ENCODE data around the gene RBM28.

The RBM28 gene

GRCh38 chr7:128373606-128374005 lies 29.9 kb upstream of the RBM28 start:
- FAIRE-seq, result no peak
- no peak for DNase-seq (ENCODE audit: low spot score)

DNA sequence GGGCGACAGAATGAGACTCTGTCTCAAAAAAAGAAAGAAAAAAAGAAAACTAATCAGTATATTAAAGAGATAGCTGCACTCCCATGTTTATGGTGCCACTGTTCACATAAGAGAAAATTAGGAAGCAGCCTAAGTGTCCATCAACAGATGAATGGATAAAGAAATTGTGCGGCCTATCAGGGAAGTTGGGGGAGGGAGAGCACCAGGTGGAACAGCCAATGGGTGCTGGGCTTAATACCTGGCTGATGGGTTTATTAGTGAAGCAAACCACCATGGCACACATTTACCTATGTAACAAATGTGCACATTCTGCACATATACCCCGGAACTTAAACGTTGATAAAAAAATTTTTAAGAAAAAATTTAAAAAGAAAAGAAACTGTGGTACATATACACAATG lies 26.8 kb upstream of the RBM28 start:
- no peak for FAIRE-seq
- DNase-seq (ENCODE audit: low spot score), result no peak

- DNase-seq (ENCODE audit: low spot score), result no peak
- FAIRE-seq, result no peak
Observed at GRCh38 chr7:128366986-128367385, 23.3 kb upstream of the RBM28 start.

GRCh38 chr7:128366300-128366699 lies 22.6 kb upstream of the RBM28 start:
- DNase-seq (ENCODE audit: low spot score) (no peak), FAIRE-seq (no peak)

DNA sequence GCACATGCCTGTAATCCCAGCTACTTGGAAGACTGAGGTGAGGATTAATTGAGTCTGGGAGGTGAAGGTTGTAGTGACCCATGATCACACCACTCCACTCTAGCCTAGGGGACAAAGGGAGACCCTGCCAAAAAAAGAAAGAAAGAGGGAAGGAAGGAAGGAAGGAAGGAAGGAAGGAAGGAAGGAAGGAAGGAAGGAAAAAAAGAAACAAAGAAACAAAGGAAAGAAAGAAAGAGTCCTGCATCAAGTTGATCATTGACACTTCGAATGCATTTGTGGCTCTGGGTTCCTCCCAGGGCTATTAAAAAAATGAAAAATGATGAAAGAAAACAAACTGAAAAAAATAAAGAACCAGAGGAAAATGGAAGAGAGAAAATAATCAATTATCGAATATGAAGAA lies 21.7 kb upstream of the RBM28 start:
- DNase-seq (ENCODE audit: low spot score), result no peak
- FAIRE-seq, result no peak

DNA sequence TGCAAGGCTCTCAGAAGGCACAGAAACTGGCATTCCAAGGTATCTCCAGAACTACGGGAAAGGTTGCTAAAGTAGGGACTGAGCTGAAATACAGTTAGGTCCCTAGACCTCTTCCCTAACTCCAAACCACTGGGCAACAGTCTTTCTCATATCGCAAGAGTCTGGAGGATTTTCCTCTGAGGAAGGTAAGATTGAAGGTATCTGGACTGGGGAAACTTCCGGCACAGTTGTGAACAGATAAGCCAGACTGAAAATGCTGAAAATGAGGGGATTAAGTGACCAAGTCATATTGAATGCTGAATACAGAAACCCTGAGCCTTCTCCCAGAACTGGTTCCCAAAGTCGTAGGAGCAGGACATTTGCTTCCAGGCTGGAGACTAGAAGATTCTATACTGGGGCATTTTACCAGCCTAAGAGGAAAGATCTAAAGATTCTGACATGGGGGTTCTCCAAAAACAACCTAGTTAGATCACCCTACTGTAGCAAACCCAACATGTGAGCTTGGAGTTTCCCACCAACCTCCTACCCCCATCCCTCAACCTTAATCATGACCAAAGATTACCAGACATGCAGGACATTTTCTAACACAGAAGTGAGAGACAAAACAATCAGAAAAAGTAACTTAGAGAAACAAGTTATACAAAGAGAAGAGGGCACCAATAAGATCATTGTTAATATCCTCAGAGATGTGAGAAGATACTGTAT lies 20.6 kb upstream of the RBM28 start:
- DNase-seq (ENCODE audit: low spot score) (no peak), FAIRE-seq (no peak)

- no peak for FAIRE-seq
- DNase-seq (ENCODE audit: low spot score), result no peak
Observed at GRCh38 chr7:128363261-128363721, 19.6 kb upstream of the RBM28 start.

- FAIRE-seq (no peak), DNase-seq (ENCODE audit: low spot score) (no peak)
Observed at GRCh38 chr7:128362670-128363069, 19.0 kb upstream of the RBM28 start.

DNA sequence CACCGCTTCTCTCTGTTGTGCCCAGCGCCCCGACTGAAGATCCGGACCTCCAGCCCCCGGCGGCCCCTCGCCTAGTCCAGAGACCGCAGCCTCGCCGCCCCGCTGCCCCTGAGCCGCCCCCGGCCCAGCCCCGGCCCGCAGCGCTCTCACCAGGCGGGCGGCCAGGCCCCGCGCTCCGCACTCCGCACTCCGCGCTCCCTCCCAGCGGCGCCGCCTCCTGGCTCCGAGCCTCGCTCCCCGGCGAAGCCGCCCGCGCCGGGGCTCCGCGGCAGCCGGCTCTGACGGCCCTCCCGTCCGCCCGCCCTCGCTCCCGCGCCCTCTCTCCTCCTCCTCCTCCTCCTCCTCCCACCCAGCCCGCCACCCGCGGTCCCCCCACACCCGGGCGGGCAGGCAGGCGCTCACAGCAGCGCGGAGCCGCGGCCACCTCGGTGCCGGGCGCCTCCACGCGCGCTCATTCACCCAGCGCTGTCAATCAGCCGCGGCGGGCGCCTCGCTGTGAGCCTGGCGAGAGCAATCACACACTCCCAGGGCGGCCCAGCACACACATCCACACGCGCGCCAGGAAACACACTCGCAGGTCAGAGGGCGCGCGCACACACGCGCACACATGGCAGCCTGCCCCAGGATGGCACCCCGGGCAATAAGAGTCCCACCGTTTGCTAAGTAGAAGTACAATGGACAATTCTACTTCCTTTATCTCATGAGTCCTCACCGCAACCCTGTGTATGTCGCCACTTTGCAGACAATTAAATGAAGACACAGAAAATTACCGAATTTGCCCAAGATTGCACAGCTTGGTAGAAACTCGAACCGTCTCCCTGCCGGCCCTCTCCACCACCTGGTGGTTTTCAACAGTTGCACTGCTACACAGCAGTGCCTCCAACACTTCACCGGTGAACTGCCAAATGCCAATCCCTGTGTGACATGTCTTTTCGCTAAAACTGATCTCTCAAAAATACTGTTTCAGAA lies 18.0 kb upstream of the RBM28 start, which contains the start of gene PRRT4:
Gene PRRT4, minus strand, starts transcription at position 280 of the 969 bp plus-strand sequence.
- DNase-seq (ENCODE audit: low spot score), result peak; percentile 55
- FAIRE-seq, result peak; percentile 5

DNA sequence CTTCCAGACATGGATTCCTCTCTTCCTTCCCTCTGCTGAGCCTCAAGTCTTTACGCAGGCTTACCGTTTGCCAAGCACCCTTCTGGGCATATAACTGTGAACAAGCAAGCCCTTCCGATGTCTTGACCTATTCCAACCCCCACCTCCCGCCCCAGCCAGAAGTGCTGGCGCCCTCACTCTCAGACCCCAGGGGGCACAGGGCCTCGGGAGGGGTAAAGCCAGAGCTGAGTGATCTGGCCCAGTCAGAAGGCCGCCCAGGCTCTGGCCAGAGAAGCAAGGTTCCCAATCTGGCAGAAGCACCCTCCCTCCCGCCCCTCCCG lies 16.6 kb upstream of the RBM28 start:
- DNase-seq (ENCODE audit: low spot score) (no peak), FAIRE-seq (no peak)

GRCh38 chr7:128359939-128360338 lies 16.2 kb upstream of the RBM28 start:
- DNase-seq (ENCODE audit: low spot score), result no peak
- no peak for FAIRE-seq

- DNase-seq (ENCODE audit: low spot score) (no peak), FAIRE-seq (no peak)
Observed at GRCh38 chr7:128359336-128359735, 15.6 kb upstream of the RBM28 start.

DNA sequence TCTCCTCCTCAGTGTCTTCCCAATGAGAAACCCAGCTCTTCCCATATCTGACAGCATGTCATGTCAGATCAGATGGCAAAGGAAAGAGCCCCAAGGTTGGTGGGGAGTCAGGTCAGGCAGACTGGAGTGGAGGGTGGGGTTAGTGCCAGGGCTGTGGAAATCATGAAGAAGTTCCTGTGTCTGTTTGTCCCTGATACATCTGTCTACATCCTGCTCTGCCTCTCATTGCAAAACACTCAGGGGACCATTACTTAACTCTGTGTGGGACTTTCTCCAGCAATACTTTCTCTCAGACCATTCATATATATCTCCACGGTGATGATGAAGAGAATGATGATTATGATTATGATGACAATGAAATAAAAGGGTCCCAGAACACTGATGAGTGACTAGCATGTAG lies 14.5 kb upstream of the RBM28 start:
- FAIRE-seq (no peak), DNase-seq (ENCODE audit: low spot score) (no peak)

GRCh38 chr7:128357217-128357613 lies 13.5 kb upstream of the RBM28 start:
- DNase-seq (ENCODE audit: low spot score) (no peak), FAIRE-seq (no peak)

GRCh38 chr7:128356546-128357216 lies 13.0 kb upstream of the RBM28 start:
- FAIRE-seq, result no peak

DNA sequence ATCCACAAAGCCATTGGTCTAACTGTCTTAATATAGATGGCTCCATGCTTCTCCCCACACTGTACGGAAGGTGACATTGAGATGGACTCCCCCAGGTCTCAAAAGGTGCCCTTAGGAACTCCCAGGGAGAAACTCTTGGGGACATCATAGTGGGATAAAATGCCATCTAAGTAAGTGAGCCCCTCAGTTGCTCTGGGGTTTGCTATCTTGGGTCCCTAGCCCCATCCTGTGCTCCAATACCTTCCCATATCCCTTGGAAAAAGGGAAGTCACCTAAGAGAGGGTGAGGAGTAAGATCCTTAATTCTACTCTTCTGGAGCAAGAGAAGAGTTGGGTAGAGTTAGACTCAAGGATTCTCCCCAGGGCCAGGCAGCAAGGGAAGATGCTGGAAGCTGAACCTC lies 9.9 kb upstream of the RBM28 start:
- no peak for DNase-seq (ENCODE audit: low spot score)

More at GRCh38 chr7:128356546-128357216, 13.0 kb upstream of the RBM28 start:
- DNase-seq (ENCODE audit: low spot score), result no peak

GRCh38 chr7:128353189-128353588 lies 9.5 kb upstream of the RBM28 start:
- FAIRE-seq (no peak), DNase-seq (ENCODE audit: low spot score) (no peak)

More for the DNA sequence above, 9.9 kb upstream of the RBM28 start:
- FAIRE-seq, result no peak

DNA sequence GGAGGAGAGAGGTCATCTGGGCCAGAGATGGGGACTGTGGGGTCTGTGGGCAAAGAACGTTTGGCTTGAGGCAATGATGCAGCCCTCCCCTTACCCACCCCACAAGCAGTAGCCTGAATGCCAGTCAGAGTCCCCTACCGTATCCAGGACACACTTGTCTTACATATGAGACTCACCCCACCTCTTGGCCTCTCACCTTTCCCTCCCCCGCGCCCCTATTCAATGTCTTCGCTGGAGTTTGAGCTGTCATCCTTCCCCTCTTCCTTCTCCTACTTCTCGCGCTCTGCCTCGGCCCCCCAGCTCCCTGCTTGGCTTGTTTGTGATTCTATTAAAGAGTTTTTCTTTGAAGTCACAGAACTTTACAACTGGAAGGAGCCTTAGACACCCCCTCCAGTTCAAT lies 8.9 kb upstream of the RBM28 start:
- no peak for FAIRE-seq
- DNase-seq (ENCODE audit: low spot score), result no peak

DNA sequence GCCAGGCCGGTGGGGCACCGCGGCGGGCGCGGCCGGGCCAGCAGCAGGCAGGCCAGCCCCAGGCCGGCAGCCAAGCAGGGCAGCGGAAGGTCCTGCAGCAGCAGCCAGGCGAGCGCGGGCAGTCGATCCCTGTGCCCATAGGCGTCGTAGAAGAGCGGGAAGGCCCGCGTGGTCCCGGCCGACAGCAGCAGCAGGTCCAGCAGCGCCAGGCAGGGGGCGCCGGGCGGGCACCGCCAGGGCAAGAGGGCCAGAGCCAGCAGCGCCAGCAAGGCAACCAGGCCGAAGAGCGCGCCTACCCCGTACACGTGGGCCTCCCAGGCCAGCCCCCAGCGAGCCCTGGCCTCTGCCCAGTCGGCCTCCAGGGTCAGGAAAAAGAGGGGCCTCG lies 8.4 kb upstream of the RBM28 start:
- FAIRE-seq, result no peak
- no peak for DNase-seq (ENCODE audit: low spot score)

DNA sequence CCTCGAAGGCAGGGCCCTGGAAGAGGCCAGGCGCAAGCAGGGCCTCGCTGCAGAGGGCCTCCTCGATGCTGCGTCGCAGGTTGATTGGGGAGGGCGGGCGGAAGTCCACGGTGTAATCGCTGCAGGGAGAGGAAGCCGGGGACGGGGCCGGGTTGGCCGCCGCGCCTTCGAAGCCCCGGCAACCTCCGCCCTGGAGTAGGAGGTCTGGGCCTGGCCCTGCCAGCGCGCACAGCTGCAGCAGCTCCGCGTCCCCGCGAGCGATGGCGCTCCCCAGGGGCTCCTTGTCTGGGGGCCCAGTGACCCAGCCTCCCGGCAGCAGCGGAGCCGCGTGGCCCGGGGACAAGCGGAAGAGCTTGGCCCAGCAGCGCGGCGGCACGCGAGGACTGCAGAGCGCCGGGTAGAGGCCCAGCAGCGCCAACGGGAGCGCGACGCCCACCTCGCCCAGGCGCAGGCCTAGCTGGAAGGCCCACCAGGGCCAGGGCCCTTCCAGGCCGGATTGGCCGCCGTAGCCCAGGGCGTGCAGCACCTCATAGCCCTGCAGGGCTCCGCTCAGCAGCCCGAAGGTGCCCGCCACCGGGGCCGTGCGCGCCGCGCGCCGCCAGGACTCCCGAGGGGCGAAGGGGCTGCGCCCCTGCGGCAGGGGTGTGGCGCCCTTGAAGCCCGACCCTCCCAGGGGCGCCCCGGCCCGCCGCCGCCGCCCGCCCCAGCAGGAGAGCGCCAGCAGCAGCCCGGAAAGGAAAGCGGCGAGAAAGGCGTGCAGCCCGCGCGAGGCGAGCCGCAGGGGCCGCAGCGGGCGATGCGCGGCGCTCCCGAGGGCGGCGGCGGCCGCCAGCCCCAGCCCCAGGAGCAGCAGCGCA lies 7.8 kb upstream of the RBM28 start:
- FAIRE-seq (no peak), DNase-seq (ENCODE audit: low spot score) (no peak)

DNA sequence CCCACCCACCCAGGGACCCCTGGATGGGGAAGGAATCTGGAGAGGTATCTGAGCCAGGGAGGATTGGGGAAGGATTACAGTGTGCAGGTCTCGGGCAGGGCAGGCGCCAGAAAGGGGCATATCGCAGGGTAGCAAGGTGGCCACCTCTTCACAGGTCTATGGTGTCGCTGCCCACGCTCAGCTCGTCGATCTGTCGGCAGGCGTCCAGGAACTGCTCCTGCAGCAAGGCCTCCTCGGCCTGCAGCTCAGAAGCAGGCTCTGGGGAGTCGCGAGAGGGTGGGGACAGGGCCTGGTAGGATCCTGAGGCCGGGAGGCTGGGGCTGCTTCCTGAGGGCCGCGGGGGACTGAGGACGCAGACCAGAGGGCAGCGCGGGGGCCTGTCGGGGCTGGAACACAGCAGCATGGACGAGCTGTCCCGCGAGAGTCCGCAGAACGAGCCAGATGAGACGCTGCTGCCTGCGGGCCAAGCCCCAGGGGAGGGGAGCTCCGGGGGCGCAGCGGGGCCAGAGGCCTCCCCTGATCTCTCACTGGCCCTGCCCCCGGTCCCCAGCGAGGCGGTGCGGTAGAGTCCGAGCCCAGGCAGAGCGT lies 7.1 kb upstream of the RBM28 start:
- FAIRE-seq (no peak), DNase-seq (ENCODE audit: low spot score) (no peak)

All from urothelium cell line (cell line).